Tibial artery (tissue), 4 donors: ENCODE results near the gene MAEL.

Experiments
- DNase-seq, 2 donors: peaks; one replicate each; pipeline ENCODE4 v3.0.0-alpha.2; 2019
- H3K27ac ChIP-seq, 2 donors: fragments of 200-600 bp; sonication (generic) in 1 of 2; 1 replicate in 1 of 2; 2 replicates in 1 of 2; pipeline ENCODE4 v1.5.1; 2018 to 2019; ENCODE audit warnings: mild to moderate bottlenecking in 1 of 2
- H3K27me3 ChIP-seq, 2 donors: fragments of 200-600 bp; sonication (generic) in 1 of 2; one replicate each; pipeline versions ENCODE4 v1.5.1 to v1.6.0; 2016 to 2019
- H3K36me3 ChIP-seq, 3 donors: fragments of 200-600 bp; sonication (generic) in 2 of 3; one replicate each; pipeline ENCODE4 v1.5.1; 2016 to 2019; ENCODE audit warnings: mild to moderate bottlenecking in 2 of 3
- H3K4me1 ChIP-seq, 4 donors: fragments of 200-600 bp; sonication (generic) in 2 of 4; 1 replicate in 3 of 4; 2 replicates in 1 of 4; pipeline ENCODE4 v1.5.1; 2016 to 2019
- H3K4me3 ChIP-seq, 2 donors: fragments of 200-600 bp; sonication (generic) in 1 of 2; 1 replicate in 1 of 2; 2 replicates in 1 of 2; pipeline ENCODE4 v1.5.1; 2018 to 2019; ENCODE audit warnings: mild to moderate bottlenecking in 2 of 2
- H3K9me3 ChIP-seq, 3 donors: fragments of 200-600 bp; sonication (generic) in 1 of 3; one replicate each; pipeline ENCODE4 v1.5.1; 2016 to 2019
- intact Hi-C: fragments of 100-400 bp; cut with DNase I; formaldehyde crosslinking; loops from one replicate; pipeline ENCODE4 v1.15.0; 2023; ENCODE audit warnings: low total_unique reads
- TF ChIP-seq, protein P1 (sequence below), 2 experiments: fragments of 200-600 bp in 1 of 2; fragments of 450-650 bp in 1 of 2; IDR thresholded peaks; one replicate each; pipeline ENCODE4 v1.5.1; 2017 to 2019; ENCODE audit warnings: antibody characterized with exemption in 2 of 2, mild to moderate bottlenecking in 1 of 2, moderate library complexity in 1 of 2

The MAEL gene

GRCh38 chr1:167002354-167002753 lies 13.3 kb downstream of the MAEL start:
- TF ChIP-seq, protein P1, sequence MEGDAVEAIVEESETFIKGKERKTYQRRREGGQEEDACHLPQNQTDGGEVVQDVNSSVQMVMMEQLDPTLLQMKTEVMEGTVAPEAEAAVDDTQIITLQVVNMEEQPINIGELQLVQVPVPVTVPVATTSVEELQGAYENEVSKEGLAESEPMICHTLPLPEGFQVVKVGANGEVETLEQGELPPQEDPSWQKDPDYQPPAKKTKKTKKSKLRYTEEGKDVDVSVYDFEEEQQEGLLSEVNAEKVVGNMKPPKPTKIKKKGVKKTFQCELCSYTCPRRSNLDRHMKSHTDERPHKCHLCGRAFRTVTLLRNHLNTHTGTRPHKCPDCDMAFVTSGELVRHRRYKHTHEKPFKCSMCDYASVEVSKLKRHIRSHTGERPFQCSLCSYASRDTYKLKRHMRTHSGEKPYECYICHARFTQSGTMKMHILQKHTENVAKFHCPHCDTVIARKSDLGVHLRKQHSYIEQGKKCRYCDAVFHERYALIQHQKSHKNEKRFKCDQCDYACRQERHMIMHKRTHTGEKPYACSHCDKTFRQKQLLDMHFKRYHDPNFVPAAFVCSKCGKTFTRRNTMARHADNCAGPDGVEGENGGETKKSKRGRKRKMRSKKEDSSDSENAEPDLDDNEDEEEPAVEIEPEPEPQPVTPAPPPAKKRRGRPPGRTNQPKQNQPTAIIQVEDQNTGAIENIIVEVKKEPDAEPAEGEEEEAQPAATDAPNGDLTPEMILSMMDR (IDR thresholded peaks at IDR 0.05): no peak
- Histone ChIP-seq H3K27me3 (no peaks in the 10 kb centered on the region), H3K4me3 (no peak overlapping the region), H3K27ac (no peak overlapping the region), H3K4me1 (no peaks in the 10 kb centered on the region), H3K36me3 (no peaks in the 10 kb centered on the region), H3K9me3 (peaks cover 0 to 6% (median 0%) of the 10 kb centered on the region in 3 donors)
- DNase-seq: no peak
- intact Hi-C loops: no loop called here

DNA sequence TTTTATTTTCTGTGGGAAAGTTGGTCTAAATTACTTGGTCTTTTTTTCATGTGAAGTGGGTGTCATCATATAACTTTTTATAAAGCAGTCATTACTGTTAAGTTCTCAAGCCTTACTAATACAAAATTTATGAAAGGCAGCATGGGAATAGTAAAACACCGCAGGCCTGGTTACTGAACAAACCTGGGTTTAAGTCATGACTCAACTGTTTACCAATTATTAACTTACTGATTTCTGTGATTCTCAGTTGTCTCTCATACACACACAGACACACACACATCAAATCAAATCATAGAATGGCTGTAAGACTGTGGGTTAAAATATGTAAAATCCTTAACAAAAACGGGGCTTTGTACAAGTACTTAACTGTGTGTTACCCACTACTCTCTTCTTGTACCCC lies 14.6 kb downstream of the MAEL start:
- TF ChIP-seq, protein P1 (IDR thresholded peaks at IDR 0.05): no peak

GRCh38 chr1:167011560-167012191 lies 22.6 kb downstream of the MAEL start:
- H3K36me3 ChIP-seq: no peaks in the 10 kb centered on the region
- H3K9me3 ChIP-seq: no peaks in the 10 kb centered on the region
- TF ChIP-seq, protein P1 (IDR thresholded peaks at IDR 0.05): no peak
- H3K4me1 ChIP-seq: no peaks in the 10 kb centered on the region
- H3K27me3 ChIP-seq: no peaks in the 10 kb centered on the region
- DNase-seq: no peak
- H3K4me3 ChIP-seq: no peak overlapping the region
- intact Hi-C loops: no loop called here
- no peak overlapping the region for H3K27ac ChIP-seq

More for the DNA sequence above, 14.6 kb downstream of the MAEL start:
- no peaks in the 10 kb centered on the region for H3K4me1 ChIP-seq
- no peak overlapping the region for H3K4me3 ChIP-seq
- no peak for DNase-seq
- H3K27me3 ChIP-seq: no peaks in the 10 kb centered on the region
- intact Hi-C loops: no loop called here
- peaks cover 0 to 6% (median 0%) of the 10 kb centered on the region in 3 donors for H3K9me3 ChIP-seq
- no peak overlapping the region for H3K27ac ChIP-seq
- H3K36me3 ChIP-seq: no peaks in the 10 kb centered on the region

GRCh38 chr1:167012570-167012969 lies 23.5 kb downstream of the MAEL start:
- intact Hi-C loops: no loop called here
- Histone ChIP-seq H3K4me1 (no peaks in the 10 kb centered on the region), H3K36me3 (no peaks in the 10 kb centered on the region), H3K9me3 (no peaks in the 10 kb centered on the region), H3K27me3 (no peaks in the 10 kb centered on the region), H3K27ac (no peak overlapping the region), H3K4me3 (no peak overlapping the region)
- TF ChIP-seq, protein P1 (IDR thresholded peaks at IDR 0.05): no peak
- no peak for DNase-seq

DNA sequence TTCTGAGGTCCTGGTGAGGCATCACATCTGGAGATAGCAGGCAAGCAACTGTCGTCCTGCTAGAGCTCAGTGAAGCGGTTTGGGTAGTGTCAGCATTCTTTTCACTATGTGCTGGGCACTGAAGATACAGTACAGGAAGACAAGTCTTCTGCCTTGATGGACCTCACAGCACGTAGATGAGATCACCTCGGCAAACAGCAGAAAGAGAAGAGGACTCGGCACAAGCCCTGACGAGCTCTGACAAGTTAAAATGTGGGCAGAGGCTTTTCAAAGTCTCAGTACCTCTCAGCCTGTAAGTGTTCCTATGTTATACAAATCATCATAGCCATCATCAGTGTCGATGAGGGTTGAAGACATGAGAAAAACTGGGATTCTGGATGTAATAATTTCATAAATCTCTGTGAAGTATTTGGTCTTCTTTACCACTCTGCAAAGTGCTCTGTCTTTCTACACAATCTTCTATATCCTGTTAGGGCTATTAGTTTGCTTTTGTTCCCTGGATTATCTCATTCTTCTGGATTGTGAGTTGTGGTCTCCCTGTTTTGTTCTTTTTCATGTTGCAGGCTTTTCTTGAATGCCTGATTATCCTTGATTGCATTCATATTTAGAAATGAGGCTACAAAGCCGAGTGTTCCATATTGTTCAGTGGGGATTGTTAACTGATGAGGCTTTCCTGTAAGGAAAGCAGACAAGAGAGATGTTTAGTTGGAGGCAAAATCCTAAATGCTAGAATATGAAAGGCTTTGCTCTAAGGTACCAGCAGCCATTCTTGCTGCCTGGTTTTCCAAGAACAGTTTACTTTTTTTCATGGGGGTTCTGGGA lies 24.2 kb downstream of the MAEL start:
- DNase-seq: no peak
- intact Hi-C loops: no loop called here
- H3K27ac ChIP-seq: no peak overlapping the region
- H3K27me3 ChIP-seq: no peaks in the 10 kb centered on the region
- TF ChIP-seq, protein P1 (IDR thresholded peaks at IDR 0.05): no peak
- no peaks in the 10 kb centered on the region for H3K4me1 ChIP-seq
- H3K36me3 ChIP-seq: no peaks in the 10 kb centered on the region
- no peak overlapping the region for H3K4me3 ChIP-seq
- no peaks in the 10 kb centered on the region for H3K9me3 ChIP-seq
